Adipose tissue (tissue), 3 donors: ENCODE measurements around the gene BMPR1A. TPM values are rescaled to one million over a fixed set of nuclear protein-coding genes. Genes with fewer than 3 reads are reported as not detected.
"Not testable (repeated sequence)": the region's sequence is repeated elsewhere in the genome, so short reads cannot be mapped to it uniquely, and the experiment has no call there.

Experiments
- H3K27ac ChIP-seq: one replicate; pipeline ENCODE4 v1.5.1; 2013; ENCODE audit warnings: low read depth, low read length
- WGBS, 3 donors: extraction: QIAGEN DNeasy Blood & Tissue Kit; methylation state at CpG; one replicate each; pipeline ENCODE4 v1.1.7; 2013; 5-methylcytosine and 5-hydroxymethylcytosine counted together
- polyA plus RNA-seq, 3 donors: library from polyadenylated mRNA; stranded (reverse); fragments of 200-250 nt; gene quantifications; one replicate each; pipeline ENCODE4 v1.2.3, GENCODE V29; 2013
- donor health status: healthy with polysubstance abuse.
- donor health status: Bipolar disorder and iron deficiency.
- donor health status: healthy.

The BMPR1A gene
- polyA plus RNA-seq, 3 donors = 6.5 to 12.8 (median 12.3) TPM

DNA sequence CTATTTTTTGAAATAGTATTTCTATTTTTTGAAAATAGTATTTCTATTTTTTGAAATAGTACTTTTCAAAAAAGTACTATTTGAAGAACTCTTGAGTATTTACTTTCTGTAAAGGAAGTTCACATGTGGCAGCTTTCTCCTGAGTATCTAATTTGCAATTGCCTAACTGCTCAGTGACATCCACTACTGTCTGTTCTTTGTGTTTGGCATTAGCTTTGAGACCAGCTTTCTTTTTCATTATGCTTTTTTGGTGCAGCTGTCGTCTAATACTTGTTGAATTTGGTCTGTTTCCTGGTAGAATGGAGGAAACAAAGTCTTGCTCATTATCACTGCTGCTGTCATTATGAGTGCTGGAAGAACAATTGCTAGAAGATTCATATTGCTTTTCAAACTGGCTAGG, 99.1 kb downstream of the BMPR1A start:
- 60 to 80% (median 62%) methylated on average over 1 of the region's 1 CpG for WGBS, 3 donors

DNA sequence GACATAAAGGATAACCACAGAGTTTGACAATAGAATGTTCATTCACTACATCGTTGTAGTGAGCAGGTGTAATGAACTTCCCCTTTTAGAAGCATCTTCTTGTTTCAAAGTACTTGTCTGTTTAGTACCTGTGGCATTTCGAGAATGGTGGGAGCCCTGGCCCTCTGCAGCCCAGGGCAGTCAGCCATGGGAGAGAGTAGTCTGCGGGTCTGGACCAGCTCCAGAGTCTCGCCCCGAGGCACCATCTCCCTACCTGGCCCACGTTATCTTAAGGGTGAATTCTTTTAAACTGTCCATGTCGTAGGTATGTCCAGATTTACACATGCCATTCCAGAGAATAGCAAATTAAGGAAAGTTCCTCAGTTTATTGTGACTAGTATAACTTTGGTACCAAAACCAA, 99.7 kb downstream of the BMPR1A start:
- WGBS, 3 donors = 90 to 92% (median 91%) methylated on average over 7 of the region's 7 CpGs
- no peak overlapping the region for H3K27ac ChIP-seq

More for the DNA sequence above, 99.1 kb downstream of the BMPR1A start:
- no peak overlapping the region for H3K27ac ChIP-seq

GRCh38 chr10:86857128-86857721, 100.8 kb downstream of the BMPR1A start:
- WGBS, 3 donors = 46 to 58% (median 47%) methylated on average over 3 of the region's 3 CpGs
- no peak overlapping the region for H3K27ac ChIP-seq

DNA sequence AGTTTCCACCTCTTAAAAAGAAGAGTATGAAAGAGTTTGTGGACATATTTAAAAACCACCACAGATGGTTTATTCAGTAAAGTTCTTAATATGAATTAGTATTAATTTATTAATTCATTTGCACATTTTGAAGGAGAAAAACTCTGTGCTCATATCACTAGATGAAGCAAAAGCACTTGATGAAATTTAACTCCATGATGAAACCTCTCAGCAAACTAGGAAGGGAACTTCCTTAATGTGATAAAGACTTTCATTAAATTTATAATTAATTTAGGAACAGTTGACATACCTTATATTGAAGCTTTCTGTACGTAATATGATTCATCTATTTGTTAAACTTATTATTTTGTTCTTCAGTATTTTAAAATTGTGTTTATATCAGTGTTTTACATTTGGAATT, 101.6 kb downstream of the BMPR1A start:
- no peak overlapping the region for H3K27ac ChIP-seq

GRCh38 chr10:86861351-86861750, 104.9 kb downstream of the BMPR1A start:
- WGBS, 3 donors = 90 to 100% (median 93%) methylated on average over 1 of the region's 1 CpG
- no peak overlapping the region for H3K27ac ChIP-seq

More for the DNA sequence above, 101.6 kb downstream of the BMPR1A start:
- 88 to 94% (median 92%) methylated on average over 1 of the region's 1 CpG for WGBS, 3 donors

- whole genome bisulfite sequencing, 3 donors = 68 to 77% (median 74%) methylated on average over 3 of the region's 3 CpGs
- no peak overlapping the region for H3K27ac ChIP-seq
Observed at GRCh38 chr10:86862373-86862772, 106.0 kb downstream of the BMPR1A start.

DNA sequence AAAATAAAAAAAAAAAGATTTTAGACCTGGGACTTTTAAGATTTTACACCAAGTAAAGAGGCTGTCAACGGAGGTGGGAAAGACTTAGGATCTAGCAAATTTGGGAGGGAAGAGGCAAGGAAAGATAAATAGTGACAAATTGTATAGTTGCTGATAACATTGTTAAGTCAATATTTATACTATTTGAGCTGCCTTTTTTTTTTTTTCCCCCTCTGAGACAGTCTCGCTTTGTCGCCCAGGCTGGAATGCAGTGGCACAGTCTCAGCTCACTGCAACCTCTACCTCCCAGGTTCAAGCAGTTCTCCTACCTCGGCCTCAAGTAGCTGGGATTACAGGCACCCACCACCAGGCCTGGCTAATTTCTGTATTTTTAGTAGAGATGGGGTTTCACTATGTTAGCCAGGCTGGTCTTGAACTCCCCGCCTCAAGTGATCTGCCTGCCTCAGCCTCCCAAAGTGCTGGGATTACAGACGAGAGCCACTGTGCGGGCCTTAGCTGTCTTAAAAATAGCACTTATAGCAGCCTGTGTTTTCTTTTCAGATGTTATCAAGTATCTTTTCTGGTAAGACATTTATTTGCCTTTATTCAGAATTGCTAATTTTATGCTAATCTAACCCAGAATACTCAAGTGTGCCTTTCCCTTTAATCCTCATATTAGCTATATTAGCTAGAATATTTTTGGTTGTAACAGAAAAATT, 106.5 kb downstream of the BMPR1A start:
- 39 to 94% (median 88%) methylated on average over 7 of the region's 7 CpGs for WGBS, 3 donors

DNA sequence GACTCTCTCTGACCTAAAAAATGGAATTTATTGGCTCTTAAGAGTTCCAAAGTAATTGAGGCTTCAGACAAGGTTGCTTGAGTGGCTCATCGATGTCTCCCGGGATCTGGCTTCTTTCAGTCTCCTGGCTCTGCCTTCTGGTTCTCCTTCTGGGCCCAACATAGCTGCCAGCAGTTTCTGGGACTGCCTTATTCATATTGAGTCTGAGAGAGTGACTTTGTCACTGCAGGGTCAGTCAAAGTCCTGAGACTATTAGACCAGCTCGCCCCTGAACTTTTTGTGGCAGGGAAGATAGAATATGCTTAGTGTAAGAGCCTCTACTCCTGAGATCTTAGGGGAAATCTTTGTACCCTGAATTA, 107.0 kb downstream of the BMPR1A start:
- H3K27ac ChIP-seq = peak overlapping the region; percentile 26

More for the DNA sequence above, 106.5 kb downstream of the BMPR1A start:
- no peak overlapping the region for H3K27ac ChIP-seq

GRCh38 chr10:86865011-86865811, 108.8 kb downstream of the BMPR1A start:
- WGBS, 3 donors = 90 to 92% (median 91%) methylated on average over 11 of the region's 11 CpGs
- H3K27ac ChIP-seq = not testable (repeated sequence)

More for the DNA sequence above, 107.0 kb downstream of the BMPR1A start:
- 59 to 77% (median 67%) methylated on average over 3 of the region's 3 CpGs for WGBS, 3 donors

- H3K27ac ChIP-seq = no peak overlapping the region
- 92 to 95% (median 95%) methylated on average over 5 of the region's 5 CpGs for WGBS, 3 donors
Observed at GRCh38 chr10:86867149-86867548, 110.7 kb downstream of the BMPR1A start.

DNA sequence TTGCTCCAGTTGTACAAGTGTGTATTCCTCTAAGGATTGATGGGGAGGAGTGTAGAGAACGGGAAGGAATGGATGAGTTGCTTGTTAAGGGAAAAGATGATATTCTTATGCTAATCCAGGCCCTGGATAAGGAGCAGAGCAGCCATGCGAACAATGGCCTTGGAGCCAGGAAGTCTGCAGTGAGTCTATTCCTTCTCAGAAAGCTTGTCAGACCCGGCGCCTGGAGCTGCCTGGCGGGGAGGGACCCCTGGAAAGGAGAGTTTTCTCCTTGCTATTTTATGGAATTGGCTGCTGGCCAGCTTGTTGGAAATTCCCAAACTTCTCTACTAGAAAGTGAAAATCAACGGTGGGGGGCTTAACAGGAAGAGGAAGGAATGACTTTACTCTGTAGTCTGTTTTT, 111.9 kb downstream of the BMPR1A start:
- WGBS, 3 donors = 39 to 55% (median 41%) methylated on average over 6 of the region's 6 CpGs
- no peak overlapping the region for H3K27ac ChIP-seq

GRCh38 chr10:86870679-86871078, 114.3 kb downstream of the BMPR1A start:
- 89 to 97% (median 92%) methylated on average over 3 of the region's 3 CpGs for WGBS, 3 donors
- no peak overlapping the region for H3K27ac ChIP-seq

DNA sequence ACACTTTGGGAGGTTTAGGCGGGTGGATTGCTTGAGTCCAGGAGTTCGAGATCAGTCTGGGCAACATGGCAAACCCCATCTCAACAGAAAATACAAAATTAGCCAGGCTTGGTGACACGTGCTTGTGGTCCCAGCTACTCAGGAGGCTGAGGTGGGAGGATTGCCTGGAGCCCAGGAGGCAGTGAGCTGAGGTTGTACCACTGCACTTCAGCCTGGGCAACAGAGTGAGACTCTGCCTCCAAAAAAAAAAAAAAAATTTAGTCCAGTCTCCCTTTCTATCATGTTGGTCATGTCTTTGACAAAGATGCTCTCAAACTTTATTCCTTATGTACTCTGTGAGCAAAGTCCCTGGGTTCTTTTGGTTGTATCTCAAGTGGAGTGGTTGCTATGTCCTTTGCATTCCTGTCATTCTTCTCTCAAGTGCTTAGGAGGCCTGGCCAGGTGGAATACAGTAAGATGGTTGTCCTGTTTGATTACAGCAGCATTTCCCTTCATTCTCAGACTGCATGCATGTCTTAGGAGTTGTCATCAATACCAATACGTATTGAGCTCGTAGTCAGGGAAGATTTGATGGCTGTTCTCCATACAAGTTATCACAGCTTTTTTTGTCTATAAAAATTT, 115.3 kb downstream of the BMPR1A start:
- WGBS, 3 donors = 83 to 91% (median 90%) methylated on average over 5 of the region's 5 CpGs
- H3K27ac ChIP-seq = no peak overlapping the region

DNA sequence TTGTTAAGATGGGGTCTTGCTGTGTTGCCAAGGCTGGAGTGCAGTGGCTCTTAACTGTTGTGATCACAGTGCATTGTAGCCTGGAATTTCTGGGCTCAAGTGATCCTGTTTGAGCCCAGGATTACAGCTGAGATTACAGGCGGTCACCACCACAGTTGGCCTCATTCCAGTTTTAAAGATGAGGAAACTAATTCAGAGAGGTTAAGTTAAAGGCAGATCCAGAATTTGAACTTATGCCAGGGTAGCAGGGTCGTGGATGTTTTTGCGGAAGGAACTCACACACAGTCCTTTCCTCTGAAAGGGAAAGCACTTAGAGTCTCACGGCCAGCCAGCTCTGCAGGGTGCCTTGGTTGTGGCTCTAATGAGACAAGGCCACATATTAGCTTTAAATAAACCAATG, 116.3 kb downstream of the BMPR1A start:
- no peak overlapping the region for H3K27ac ChIP-seq
- WGBS, 3 donors = 23 to 50% (median 29%) methylated on average over 4 of the region's 4 CpGs

- 59 to 89% (median 61%) methylated on average over 2 of the region's 2 CpGs for WGBS, 3 donors
- no peak overlapping the region for H3K27ac ChIP-seq
Observed at GRCh38 chr10:86876748-86877147, 120.3 kb downstream of the BMPR1A start.

GRCh38 chr10:86878983-86879713, 122.7 kb downstream of the BMPR1A start:
- no peak overlapping the region for H3K27ac ChIP-seq
- 66 to 82% (median 70%) methylated on average over 3 of the region's 3 CpGs for WGBS, 3 donors

DNA sequence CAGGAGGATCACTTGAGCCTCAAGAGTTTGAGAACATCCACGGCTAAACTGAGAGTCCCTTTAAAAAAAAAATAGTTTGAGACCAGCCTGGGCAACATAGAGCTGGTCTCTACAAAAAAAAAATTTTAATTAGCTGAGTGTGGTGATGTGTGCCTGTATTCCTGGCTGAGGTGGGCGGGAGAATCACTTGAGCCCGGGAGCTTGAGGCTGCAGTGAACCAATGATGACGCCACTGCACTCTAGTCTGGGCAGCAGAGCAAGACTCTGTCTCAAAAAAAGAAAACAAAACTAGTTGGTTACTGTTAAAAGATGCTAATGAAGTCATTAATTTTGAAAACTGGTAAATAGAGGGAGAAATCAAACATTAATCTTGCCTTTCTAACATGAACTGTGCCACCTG, 124.6 kb downstream of the BMPR1A start:
- WGBS, 3 donors = 95% methylated on average over 4 of the region's 4 CpGs
- H3K27ac ChIP-seq = no peak overlapping the region
